ENCODE data around the gene CHCHD3.

DNA sequence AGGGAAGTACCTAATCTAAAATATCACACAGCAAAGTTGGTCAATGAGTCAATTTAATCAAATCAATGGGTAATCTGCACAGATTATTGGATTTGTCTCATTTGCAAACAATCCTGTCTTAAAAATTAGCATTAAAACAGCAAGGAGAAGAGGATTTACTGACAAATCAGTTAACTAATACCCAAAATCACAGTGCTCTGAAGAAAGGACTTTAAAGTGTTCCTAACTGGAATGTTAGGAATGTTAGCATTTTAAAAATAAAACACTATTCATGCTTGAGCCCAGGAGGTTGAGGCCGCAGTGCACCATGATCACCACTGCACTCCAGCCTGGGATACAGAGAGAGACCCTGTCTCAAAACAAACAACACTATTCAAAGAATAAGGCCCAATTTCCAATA, 83.1 kb downstream of the CHCHD3 start:
- no peak for TF ChIP-seq POLR2AphosphoS5 (IDR thresholded peaks at IDR 0.05; ENCODE audit: low read depth, low read length)
- TF ChIP-seq, protein P1, sequence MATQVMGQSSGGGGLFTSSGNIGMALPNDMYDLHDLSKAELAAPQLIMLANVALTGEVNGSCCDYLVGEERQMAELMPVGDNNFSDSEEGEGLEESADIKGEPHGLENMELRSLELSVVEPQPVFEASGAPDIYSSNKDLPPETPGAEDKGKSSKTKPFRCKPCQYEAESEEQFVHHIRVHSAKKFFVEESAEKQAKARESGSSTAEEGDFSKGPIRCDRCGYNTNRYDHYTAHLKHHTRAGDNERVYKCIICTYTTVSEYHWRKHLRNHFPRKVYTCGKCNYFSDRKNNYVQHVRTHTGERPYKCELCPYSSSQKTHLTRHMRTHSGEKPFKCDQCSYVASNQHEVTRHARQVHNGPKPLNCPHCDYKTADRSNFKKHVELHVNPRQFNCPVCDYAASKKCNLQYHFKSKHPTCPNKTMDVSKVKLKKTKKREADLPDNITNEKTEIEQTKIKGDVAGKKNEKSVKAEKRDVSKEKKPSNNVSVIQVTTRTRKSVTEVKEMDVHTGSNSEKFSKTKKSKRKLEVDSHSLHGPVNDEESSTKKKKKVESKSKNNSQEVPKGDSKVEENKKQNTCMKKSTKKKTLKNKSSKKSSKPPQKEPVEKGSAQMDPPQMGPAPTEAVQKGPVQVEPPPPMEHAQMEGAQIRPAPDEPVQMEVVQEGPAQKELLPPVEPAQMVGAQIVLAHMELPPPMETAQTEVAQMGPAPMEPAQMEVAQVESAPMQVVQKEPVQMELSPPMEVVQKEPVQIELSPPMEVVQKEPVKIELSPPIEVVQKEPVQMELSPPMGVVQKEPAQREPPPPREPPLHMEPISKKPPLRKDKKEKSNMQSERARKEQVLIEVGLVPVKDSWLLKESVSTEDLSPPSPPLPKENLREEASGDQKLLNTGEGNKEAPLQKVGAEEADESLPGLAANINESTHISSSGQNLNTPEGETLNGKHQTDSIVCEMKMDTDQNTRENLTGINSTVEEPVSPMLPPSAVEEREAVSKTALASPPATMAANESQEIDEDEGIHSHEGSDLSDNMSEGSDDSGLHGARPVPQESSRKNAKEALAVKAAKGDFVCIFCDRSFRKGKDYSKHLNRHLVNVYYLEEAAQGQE (IDR thresholded peaks at IDR 0.05; ENCODE audit: insufficient read depth in 1 of 2, low read depth in 2 of 2, low read length in 2 of 2): no peak
- TF ChIP-seq TAF1 (IDR thresholded peaks at IDR 0.05; ENCODE audit: borderline replicate concordance, insufficient read depth, low read length): no peak
- no peak for TF ChIP-seq SIN3A (IDR thresholded peaks at IDR 0.05; ENCODE audit: borderline replicate concordance, insufficient read depth, low read length)
